Measurements from ENCODE around the gene GNAI1. TPM values are rescaled to one million over a fixed set of nuclear protein-coding genes. Genes with fewer than 3 reads are reported as not detected.

GNAI1 gene
- total RNA-seq, 2 donors from 2014 or later: 9.2 to 11.5 TPM

DNA sequence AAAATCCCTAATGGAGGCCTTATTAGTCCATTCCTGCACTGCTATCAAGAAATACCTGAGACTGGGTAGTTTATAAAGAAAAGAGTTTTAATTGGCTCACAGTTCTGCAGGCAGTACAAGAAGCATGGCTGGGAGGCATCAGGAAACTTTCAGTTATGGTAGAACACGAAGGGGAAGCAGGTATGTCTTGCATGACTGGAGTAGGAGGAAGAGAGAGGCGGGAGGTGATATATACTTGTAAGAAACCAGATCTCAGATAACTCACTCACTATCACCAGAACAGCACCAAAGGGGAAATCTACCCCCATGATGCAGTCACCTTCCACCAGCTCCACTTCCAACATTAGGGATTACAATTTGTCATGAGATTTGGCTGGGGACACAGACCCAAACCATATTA lies 35.8 kb downstream of the GNAI1 start:
- H3K4me1 ChIP-seq: no peaks in the 10 kb centered on the region
- no peak overlapping the region for H3K4me3 ChIP-seq
- peaks cover 0 to 27% of the 10 kb centered on the region in 2 donors for H3K9me3 ChIP-seq
- H3K27ac ChIP-seq: no peak overlapping the region
- TF ChIP-seq, protein P1, sequence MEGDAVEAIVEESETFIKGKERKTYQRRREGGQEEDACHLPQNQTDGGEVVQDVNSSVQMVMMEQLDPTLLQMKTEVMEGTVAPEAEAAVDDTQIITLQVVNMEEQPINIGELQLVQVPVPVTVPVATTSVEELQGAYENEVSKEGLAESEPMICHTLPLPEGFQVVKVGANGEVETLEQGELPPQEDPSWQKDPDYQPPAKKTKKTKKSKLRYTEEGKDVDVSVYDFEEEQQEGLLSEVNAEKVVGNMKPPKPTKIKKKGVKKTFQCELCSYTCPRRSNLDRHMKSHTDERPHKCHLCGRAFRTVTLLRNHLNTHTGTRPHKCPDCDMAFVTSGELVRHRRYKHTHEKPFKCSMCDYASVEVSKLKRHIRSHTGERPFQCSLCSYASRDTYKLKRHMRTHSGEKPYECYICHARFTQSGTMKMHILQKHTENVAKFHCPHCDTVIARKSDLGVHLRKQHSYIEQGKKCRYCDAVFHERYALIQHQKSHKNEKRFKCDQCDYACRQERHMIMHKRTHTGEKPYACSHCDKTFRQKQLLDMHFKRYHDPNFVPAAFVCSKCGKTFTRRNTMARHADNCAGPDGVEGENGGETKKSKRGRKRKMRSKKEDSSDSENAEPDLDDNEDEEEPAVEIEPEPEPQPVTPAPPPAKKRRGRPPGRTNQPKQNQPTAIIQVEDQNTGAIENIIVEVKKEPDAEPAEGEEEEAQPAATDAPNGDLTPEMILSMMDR (IDR thresholded peaks at IDR 0.05): no peak
- H3K36me3 ChIP-seq: no peaks in the 10 kb centered on the region
- DNase-seq (ENCODE audit: low spot score): no peak
- no peaks in the 10 kb centered on the region for H3K27me3 ChIP-seq

DNA sequence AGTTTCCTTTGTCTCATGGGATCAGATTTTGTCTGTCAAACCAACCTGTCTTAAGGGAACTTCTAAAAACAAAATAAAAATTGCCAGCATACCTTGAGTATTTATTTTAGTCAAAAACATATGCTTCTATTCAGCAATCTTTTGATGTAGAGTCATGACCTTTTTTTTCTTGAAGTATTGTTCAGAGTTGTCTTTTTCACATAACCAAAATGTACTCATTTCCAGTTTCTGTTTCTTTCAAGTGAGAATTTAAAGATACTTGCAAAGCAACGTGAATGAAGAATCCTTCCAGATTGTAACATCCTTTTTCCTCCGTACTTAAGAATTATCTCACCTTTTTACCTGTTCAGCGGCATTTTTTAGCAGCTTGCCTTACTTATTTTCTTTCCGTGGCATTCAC lies 37.8 kb downstream of the GNAI1 start:
- H3K4me1 ChIP-seq: no peaks in the 10 kb centered on the region
- no peaks in the 10 kb centered on the region for H3K27me3 ChIP-seq
- H3K36me3 ChIP-seq: no peaks in the 10 kb centered on the region
- H3K27ac ChIP-seq: no peak overlapping the region
- DNase-seq (ENCODE audit: low spot score): no peak
- TF ChIP-seq, protein P1 (IDR thresholded peaks at IDR 0.05): no peak
- no peak overlapping the region for H3K4me3 ChIP-seq
- H3K9me3 ChIP-seq: peaks cover 0 to 27% of the 10 kb centered on the region in 2 donors

DNA sequence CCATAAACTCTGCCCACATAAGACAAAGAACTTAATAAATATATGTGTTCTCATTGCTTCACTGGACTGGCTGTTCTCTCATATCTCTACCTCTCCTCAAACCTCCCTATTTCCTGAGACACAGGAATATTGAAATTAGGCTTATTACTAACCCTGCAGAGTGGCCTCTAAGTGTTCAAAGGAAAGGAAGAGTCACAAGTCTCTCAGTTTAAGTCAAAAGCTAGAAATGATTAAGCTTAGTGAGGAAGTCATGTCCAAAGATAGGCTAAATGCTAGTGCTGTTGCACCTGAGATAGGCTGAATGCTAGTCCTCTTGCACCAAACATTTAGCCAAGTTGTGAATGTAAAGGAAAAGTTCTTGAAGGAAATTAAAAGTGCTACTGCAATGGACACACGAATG lies 41.1 kb downstream of the GNAI1 start:
- DNase-seq (ENCODE audit: low spot score): no peak
- Histone ChIP-seq H3K27ac (no peak overlapping the region), H3K4me3 (no peak overlapping the region), H3K27me3 (no peaks in the 10 kb centered on the region), H3K4me1 (no peaks in the 10 kb centered on the region), H3K36me3 (no peaks in the 10 kb centered on the region), H3K9me3 (peaks cover 0 to 19% of the 10 kb centered on the region in 2 donors)
- TF ChIP-seq, protein P1 (IDR thresholded peaks at IDR 0.05): no peak

DNA sequence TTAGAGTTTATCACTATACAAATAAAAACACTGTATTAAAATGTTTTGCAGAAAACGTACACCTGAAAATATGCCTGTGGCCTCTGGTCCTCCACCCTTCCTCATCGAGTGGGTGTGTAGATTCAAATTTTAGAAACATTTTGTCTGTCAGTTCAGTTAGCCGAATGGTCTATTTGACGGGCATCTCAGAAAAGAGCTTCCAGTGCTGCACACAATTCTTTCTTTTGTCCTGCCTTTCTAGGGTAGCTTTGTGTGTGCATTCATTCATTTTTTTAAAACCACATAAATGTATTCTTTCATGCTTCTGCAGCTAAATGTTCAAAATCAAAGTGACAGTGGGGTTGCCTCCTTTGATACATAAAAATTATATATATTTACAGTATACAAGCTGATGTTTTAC lies 46.8 kb downstream of the GNAI1 start:
- DNase-seq (ENCODE audit: low spot score): no peak
- no peaks in the 10 kb centered on the region for H3K4me1 ChIP-seq

DNA sequence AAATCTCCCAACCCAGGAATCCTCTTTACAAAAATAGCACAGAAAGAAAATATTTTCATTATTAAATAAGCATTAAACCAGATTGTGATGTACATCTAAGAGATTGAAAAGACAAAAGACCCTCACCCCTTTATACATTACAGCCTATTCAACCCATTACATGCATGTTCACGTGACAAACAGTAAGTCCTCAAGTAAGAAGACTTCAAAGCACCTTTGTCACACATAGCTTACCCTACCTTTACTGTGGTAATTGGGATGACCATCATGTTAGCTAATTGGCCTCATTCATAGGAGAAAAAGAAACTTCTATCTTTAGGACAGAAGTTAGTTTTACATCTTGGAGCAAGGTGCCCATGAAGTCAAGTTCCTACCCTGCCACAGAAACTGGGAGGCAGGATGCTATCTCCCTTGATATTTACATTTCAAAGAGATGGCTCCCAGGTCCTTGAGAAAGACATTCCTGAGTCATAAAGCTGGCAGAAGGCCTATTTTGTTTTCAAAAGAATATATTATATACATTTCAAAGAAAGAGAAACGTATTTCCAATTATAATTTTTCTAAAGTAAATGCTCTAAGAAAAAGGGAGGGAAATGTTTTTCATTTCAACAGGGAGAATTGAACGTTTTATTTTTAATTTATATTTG lies 48.1 kb downstream of the GNAI1 start:
- TF ChIP-seq, protein P1 (IDR thresholded peaks at IDR 0.05): no peak
- no peak overlapping the region for H3K4me3 ChIP-seq
- H3K27me3 ChIP-seq: no peaks in the 10 kb centered on the region
- DNase-seq (ENCODE audit: low spot score): no peak
- no peak overlapping the region for H3K27ac ChIP-seq
- H3K4me1 ChIP-seq: no peaks in the 10 kb centered on the region
- H3K36me3 ChIP-seq: no peaks in the 10 kb centered on the region
- no peaks in the 10 kb centered on the region for H3K9me3 ChIP-seq

More for the DNA sequence above, 46.8 kb downstream of the GNAI1 start:
- no peaks in the 10 kb centered on the region for H3K9me3 ChIP-seq
- H3K27me3 ChIP-seq: no peaks in the 10 kb centered on the region
- H3K36me3 ChIP-seq: no peaks in the 10 kb centered on the region
- TF ChIP-seq, protein P1 (IDR thresholded peaks at IDR 0.05): no peak
- no peak overlapping the region for H3K27ac ChIP-seq
- no peak overlapping the region for H3K4me3 ChIP-seq

DNA sequence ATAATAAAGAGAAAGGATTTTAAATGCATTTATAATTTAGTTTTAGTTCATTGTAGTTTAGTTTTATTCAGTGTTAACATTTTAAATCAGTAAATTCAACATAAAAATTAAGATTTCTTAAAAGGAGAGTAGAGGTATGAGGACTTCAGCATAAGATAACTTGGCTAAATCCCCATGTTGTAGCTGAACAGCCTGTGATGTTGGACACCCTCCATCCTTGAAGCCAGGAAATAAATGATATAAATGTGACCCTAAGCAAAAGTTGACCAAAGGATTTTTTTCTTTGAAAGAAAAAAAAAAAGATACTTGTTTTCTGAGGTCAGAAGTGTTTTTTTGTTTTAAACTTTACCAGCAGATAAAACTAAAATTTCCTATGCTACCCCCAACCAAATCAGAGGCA lies 48.7 kb downstream of the GNAI1 start:
- Histone ChIP-seq H3K27ac (no peak overlapping the region), H3K9me3 (no peaks in the 10 kb centered on the region), H3K4me3 (no peak overlapping the region), H3K36me3 (no peaks in the 10 kb centered on the region), H3K27me3 (no peaks in the 10 kb centered on the region), H3K4me1 (no peaks in the 10 kb centered on the region)
- no peak for DNase-seq (ENCODE audit: low spot score)
- TF ChIP-seq, protein P1 (IDR thresholded peaks at IDR 0.05): no peak

Data from right atrium auricular region (tissue), 2 donors.